OCI-LY7 (cell line): Measurements from ENCODE around the gene RANBP6. TPM values are rescaled to one million over a fixed set of nuclear protein-coding genes. Genes with fewer than 3 reads are reported as not detected.

Source experiments
- BruUV-seq: library from RNA; stranded (reverse); fragments of 400-500 nt; replicated peaks from 2 replicates; lab custom pipeline; 2021; lab: Mats Ljungman, UMichigan
- CTCF ChIA-PET: fragments of 300-600 bp; sonication (Branson Sonifier 250); formaldehyde crosslinking; loops from one replicate; lab custom pipeline; 2022; ENCODE audit warnings: antibody characterized with exemption; ENCODE audit not compliant: unreplicated experiment; lab: Charles Lee
- POLR2A ChIA-PET: fragments of 300-600 bp; sonication (Branson Sonifier 250); formaldehyde crosslinking; loops from one replicate; lab custom pipeline; 2022; ENCODE audit warnings: antibody characterized with exemption; lab: Charles Lee
- DNase-seq: peaks from one replicate; pipeline ENCODE4 v3.0.0-alpha.2; 2015; ENCODE audit warnings: low spot score
- H2AFZ ChIP-seq: fragments of 200-600 bp; sonication (generic), shearing (Covaris generic); 2 replicates; pipeline ENCODE4 v1.6.1; 2014; ENCODE audit warnings: mild to moderate bottlenecking, antibody characterized with exemption, low read length, moderate library complexity
- H3K27ac ChIP-seq: fragments of 200-600 bp; sonication (generic); 2 replicates; pipeline ENCODE4 v1.5.1; 2014; ENCODE audit warnings: mixed run types, low read depth, mild to moderate bottlenecking, moderate library complexity, low read length, inconsistent platforms; ENCODE audit not compliant: poor library complexity, severe bottlenecking
- H3K36me3 ChIP-seq: fragments of 200-600 bp; sonication (generic); 2 replicates; pipeline ENCODE4 v1.6.1; 2014; ENCODE audit warnings: mild to moderate bottlenecking, antibody characterized with exemption, low read length, moderate library complexity, mixed read lengths; ENCODE audit not compliant: insufficient read depth
- H3K4me1 ChIP-seq: fragments of 200-600 bp; sonication (generic); 2 replicates; pipeline ENCODE4 v1.5.1; 2014; ENCODE audit warnings: mild to moderate bottlenecking, low read length; ENCODE audit not compliant: insufficient read depth, poor library complexity, severe bottlenecking
- H3K4me2 ChIP-seq: fragments of 200-600 bp; sonication (generic); 2 replicates; pipeline ENCODE4 v1.6.1; 2014; ENCODE audit warnings: mild to moderate bottlenecking, low read length
- H3K4me3 ChIP-seq: fragments of 200-600 bp; sonication (generic); 2 replicates; pipeline ENCODE4 v1.5.1; 2014; ENCODE audit warnings: mild to moderate bottlenecking, low read depth, low read length; ENCODE audit not compliant: poor library complexity, severe bottlenecking
- H3K79me2 ChIP-seq: fragments of 200-600 bp; sonication (generic); 2 replicates; pipeline ENCODE4 v1.6.1; 2016; ENCODE audit warnings: low read depth, mild to moderate bottlenecking, low read length, moderate library complexity, mixed read lengths; ENCODE audit not compliant: insufficient read depth
- H3K9me2 ChIP-seq: fragments of 200-600 bp; sonication (generic); 2 replicates; pipeline ENCODE4 v1.6.1; 2016; ENCODE audit warnings: mild to moderate bottlenecking, low read length, mixed read lengths; ENCODE audit not compliant: insufficient read depth
- H3K9me3 ChIP-seq: fragments of 200-600 bp; sonication (generic); 2 replicates; pipeline ENCODE4 v1.6.1; 2014; ENCODE audit warnings: mild to moderate bottlenecking, mixed run types, low read length, mixed read lengths
- H4K20me1 ChIP-seq: fragments of 200-600 bp; sonication (generic); 2 replicates; pipeline ENCODE4 v1.6.1; 2014; ENCODE audit warnings: mild to moderate bottlenecking, antibody characterized with exemption, low read length, moderate library complexity, mixed read lengths; ENCODE audit not compliant: insufficient read depth
- CTCF ChIP-seq: fragments of 200-600 bp; sonication (generic); conservative IDR thresholded peaks from 2 replicates; pipeline ENCODE4 v1.5.1; 2014; ENCODE audit warnings: mild to moderate bottlenecking, antibody characterized with exemption, low read length, moderate library complexity, mixed read lengths
- EZH2phosphoT487 ChIP-seq: fragments of 200-600 bp; sonication (generic); IDR thresholded peaks from 2 replicates; pipeline ENCODE4 v1.6.1; 2018; ENCODE audit warnings: low read depth, borderline replicate concordance, mild to moderate bottlenecking, mixed run types, antibody characterized with exemption, low read length, moderate library complexity, mixed read lengths
- intact Hi-C: fragments of 100-400 bp; cut with micrococcal nuclease; formaldehyde crosslinking; loops from one replicate; pipeline ENCODE4 v1.10.0; 2022; ENCODE audit not compliant: unreplicated experiment
- microRNA-seq: library from miRNA; unstranded; fragments of <30 nt; microRNA quantifications from one replicate; pipeline ENCODE4 v1.2.0, GENCODE V29; 2022; ENCODE audit warnings: borderline replicate concordance
- small RNA-seq: library from RNA; depleted of rRNA; stranded (forward); fragments of <200 nt; gene quantifications from one replicate; pipeline ENCODE3, GENCODE V24; 2014
- total RNA-seq, 2 experiments: library from RNA; depleted of rRNA in 1 of 2; stranded (reverse); fragments of >200 nt in 1 of 2; shearing (Covaris generic) in 1 of 2; gene quantifications; 2 replicates each; pipeline ENCODE4 v1.2.3, GENCODE V29; 2014 to 2022

The RANBP6 gene
- total RNA-seq, 2 experiments from 2014 or later, result 24.1 to 28.4 TPM

- ChIA-PET CTCF (no interaction called here), POLR2A (no interaction called here)
- Histone ChIP-seq H3K9me2 (no peaks in the 10 kb centered on the region), H3K4me2 (no peak overlapping the region), H3K79me2 (no peaks in the 10 kb centered on the region), H3K27ac (no peak overlapping the region), H3K4me3 (no peak overlapping the region), H3K4me1 (no peaks in the 10 kb centered on the region), H2AFZ (no peak overlapping the region), H3K36me3 (peaks cover 56% of the 10 kb centered on the region), H4K20me1 (no peaks in the 10 kb centered on the region), H3K9me3 (peaks cover 10% of the 10 kb centered on the region; the same call in 1 of the 2 replicates)
- no TSS peak for BruUV-seq
- DNase-seq, result no peak
- TF ChIP-seq CTCF (no peak), EZH2phosphoT487 (no peak)
- intact Hi-C loops, result no loop called here
Measured at GRCh38 chr9:5971740-5972139, 43.7 kb downstream of the RANBP6 start.

Small RNAs within 50 kb of the gene (microRNA-seq; reads per million reads assigned to microRNA genes)
- 3.8 reads per million for gene MIR4665

Small RNAs within 50 kb of the gene (small RNA-seq; reads per million reads assigned to genes)
- not detected for gene MIR4665

Other genes with a start within 250 kb of the RANBP6 start
- 7.9 and 11.1 TPM in 2 replicates for gene ERMP1, start 182.5 kb downstream of the RANBP6 start, total RNA-seq (2014; rRNA removed; shearing (Covaris generic))
- gene ERMP1, start 182.5 kb downstream of the RANBP6 start, total RNA-seq (2022), result 12.6 and 14.6 TPM in 2 replicates
- gene MLANA, start 124.7 kb downstream of the RANBP6 start, total RNA-seq (2014; rRNA removed; shearing (Covaris generic)), result not detected in 2 replicates
- not detected in 2 replicates for gene MLANA, start 124.7 kb downstream of the RANBP6 start, total RNA-seq (2022)
- gene IL33, start 200.2 kb upstream of the RANBP6 start, total RNA-seq (2014; rRNA removed; shearing (Covaris generic)), result not detected in 2 replicates
- not detected in 2 replicates for gene IL33, start 200.2 kb upstream of the RANBP6 start, total RNA-seq (2022)